Esophagus squamous epithelium (tissue), 5 donors: ENCODE data around the gene NHERF1. TPM values are rescaled to one million over a fixed set of nuclear protein-coding genes. Genes with fewer than 3 reads are reported as not detected.

ENCODE experiments used
- DNase-seq: peaks from one replicate; lab custom pipeline; 2025; lab: John Stamatoyannopoulos, UW
- H3K27ac ChIP-seq, 4 donors: fragments of 200-600 bp; sonication (generic); one replicate each; pipeline ENCODE4 v1.5.1; 2016 to 2019; ENCODE audit warnings: mild to moderate bottlenecking in 1 of 4
- H3K27me3 ChIP-seq, 4 donors: fragments of 200-600 bp; sonication (generic); 1 replicate in 3 of 4; 2 replicates in 1 of 4; pipeline versions ENCODE4 v1.5.1 to v1.6.0; 2017 to 2021; ENCODE audit warnings: antibody characterized with exemption in 1 of 4
- H3K36me3 ChIP-seq, 3 donors: fragments of 200-600 bp; sonication (generic); one replicate each; pipeline ENCODE4 v1.5.1; 2016 to 2019
- H3K4me1 ChIP-seq, 3 donors: fragments of 200-600 bp; sonication (generic); one replicate each; pipeline ENCODE4 v1.5.1; 2017 to 2019
- H3K4me3 ChIP-seq, 4 donors: fragments of 200-600 bp; sonication (generic); 1 replicate in 3 of 4; 2 replicates in 1 of 4; pipeline ENCODE4 v1.5.1; 2016 to 2019; ENCODE audit warnings: mild to moderate bottlenecking in 2 of 4, moderate library complexity in 1 of 4
- H3K9me3 ChIP-seq, 3 donors: fragments of 200-600 bp; sonication (generic); one replicate each; pipeline ENCODE4 v1.5.1; 2016 to 2019
- CTCF ChIP-seq, 6 experiments: fragments of 450-650 bp in 4 of 6; fragments of 200-600 bp in 2 of 6; sonication (generic) in 2 of 6; IDR thresholded peaks; one replicate each; pipeline ENCODE4 v1.5.1; 2016 to 2019; ENCODE audit warnings: antibody characterized with exemption in 6 of 6, mild to moderate bottlenecking in 4 of 6, moderate library complexity in 4 of 6
- POLR2A ChIP-seq, 4 donors: fragments of 450-650 bp; IDR thresholded peaks; one replicate each; pipeline ENCODE4 v1.6.1; 2017; ENCODE audit warnings: antibody characterized with exemption in 4 of 4, mild to moderate bottlenecking in 4 of 4, moderate library complexity in 3 of 4
- WGBS, 2 donors: methylation state at CpG; one replicate each; pipeline ENCODE4 v1.1.5; 2018; 5-methylcytosine and 5-hydroxymethylcytosine counted together
- intact Hi-C: fragments of 100-400 bp; cut with DNase I; formaldehyde crosslinking; loops from one replicate; pipeline ENCODE4 v1.15.0; 2022
- total RNA-seq, 4 donors: library from RNA; depleted of rRNA; stranded (reverse); fragments of >200 nt; gene quantifications; one replicate each; pipeline ENCODE4 v1.1.0, GENCODE V29; 2016
- donor health status: DM: yes; HTN: yes; CAD: no.

NHERF1 gene
- total RNA-seq, 4 donors from 2014 or later, result 214 to 483 (median 313) TPM

GRCh38 chr17:74814453-74814852 is 66.0 kb downstream of the NHERF1 start:
- Histone ChIP-seq H3K27me3 (no peaks in the 10 kb centered on the region), H3K4me1 (peaks cover 0 to 3% (median 0%) of the 10 kb centered on the region in 3 donors), H3K9me3 (no peaks in the 10 kb centered on the region), H3K4me3 (no peak overlapping the region), H3K36me3 (peaks cover 0 to 37% (median 0%) of the 10 kb centered on the region in 3 donors), H3K27ac (no peak overlapping the region)
- TF ChIP-seq CTCF (IDR thresholded peaks at IDR 0.05) (no peak), POLR2A (IDR thresholded peaks at IDR 0.05) (no peak)
- intact Hi-C loops, result no loop called here
- 67 to 80% methylated on average over 1 to 3 of the region's 5 CpGs for WGBS, 2 donors
- no peak for DNase-seq

DNA sequence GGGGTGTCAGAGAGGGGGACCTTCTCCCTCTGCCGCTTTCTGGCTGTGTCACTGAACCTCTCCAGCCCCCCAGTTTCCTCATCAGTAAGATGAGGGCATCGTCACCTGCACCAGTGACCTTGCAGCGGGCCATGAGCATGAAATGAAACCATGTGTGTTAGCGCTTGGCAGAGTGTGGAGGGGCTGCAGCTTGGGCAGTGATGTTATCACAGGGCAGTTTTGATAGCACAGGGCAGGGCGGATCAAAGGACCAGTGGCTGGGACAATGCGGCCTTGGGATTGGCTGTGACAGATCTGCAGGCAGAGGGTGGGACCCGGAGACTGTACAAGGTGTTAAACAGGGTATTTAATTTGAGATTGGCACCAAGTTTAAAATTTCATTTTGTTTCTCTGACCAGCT is 66.6 kb downstream of the NHERF1 start:
- no peak for DNase-seq
- Histone ChIP-seq H3K9me3 (no peaks in the 10 kb centered on the region), H3K36me3 (peaks cover 0 to 40% (median 0%) of the 10 kb centered on the region in 3 donors), H3K27ac (no peak overlapping the region), H3K27me3 (no peaks in the 10 kb centered on the region), H3K4me3 (no peak overlapping the region), H3K4me1 (peaks cover 0 to 3% (median 0%) of the 10 kb centered on the region in 3 donors)
- TF ChIP-seq CTCF (IDR thresholded peaks at IDR 0.05), result no peak
- no peak for TF ChIP-seq POLR2A (IDR thresholded peaks at IDR 0.05)
- intact Hi-C loops, result no loop called here
- 88 to 95% methylated on average over 6 to 7 of the region's 7 CpGs for WGBS, 2 donors

- no peaks in the 10 kb centered on the region for H3K9me3 ChIP-seq
- H3K27ac ChIP-seq, result no peak overlapping the region
- no peaks in the 10 kb centered on the region for H3K27me3 ChIP-seq
- peaks cover 0 to 41% (median 0%) of the 10 kb centered on the region in 3 donors for H3K36me3 ChIP-seq
- WGBS, 2 donors, result 77 to 83% methylated on average over 9 to 10 of the region's 15 CpGs
- intact Hi-C loops, result no loop called here
- peaks cover 0 to 3% (median 0%) of the 10 kb centered on the region in 3 donors for H3K4me1 ChIP-seq
- H3K4me3 ChIP-seq, result no peak overlapping the region
- no peak for DNase-seq
- TF ChIP-seq CTCF (IDR thresholded peaks at IDR 0.05) (no peak), POLR2A (IDR thresholded peaks at IDR 0.05) (no peak)
Measured at GRCh38 chr17:74815550-74816370, 67.3 kb downstream of the NHERF1 start.

DNA sequence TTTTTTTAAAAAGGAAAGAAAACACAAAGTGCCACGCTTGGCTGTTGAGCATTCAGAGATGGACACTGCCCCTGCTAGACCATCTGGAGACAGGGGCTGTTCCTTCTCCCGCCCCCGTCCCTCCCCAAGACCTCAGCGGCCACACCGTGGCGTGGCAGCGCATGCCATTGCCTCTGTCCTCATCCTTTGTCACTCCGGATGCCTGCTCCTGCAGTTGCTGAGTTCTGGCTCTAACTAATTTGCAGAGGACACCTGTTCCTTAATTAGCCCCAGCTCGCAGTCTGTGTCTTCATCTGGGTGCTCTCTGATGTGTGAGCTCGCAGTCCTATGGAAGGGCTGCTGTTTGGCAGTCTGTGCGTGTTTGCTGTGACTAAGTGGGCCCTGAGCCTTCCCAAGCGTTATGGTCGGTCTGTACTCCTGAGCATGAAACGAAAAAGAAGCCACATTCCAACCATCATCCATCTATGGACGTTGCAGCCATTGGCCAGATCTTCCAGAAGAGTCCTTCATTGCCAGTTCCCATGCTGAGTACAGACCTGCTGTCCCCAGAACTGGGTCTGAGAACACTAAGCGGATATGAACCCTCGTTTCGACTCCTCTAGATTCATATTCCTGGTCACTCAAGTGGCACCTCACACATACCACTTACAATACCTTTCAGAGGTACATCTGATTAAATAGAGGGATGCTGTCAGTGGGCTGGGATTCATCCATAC is 68.6 kb downstream of the NHERF1 start:
- intact Hi-C loops, result no loop called here
- Histone ChIP-seq H3K4me1 (peaks cover 0 to 6% (median 3%) of the 10 kb centered on the region in 3 donors), H3K9me3 (no peaks in the 10 kb centered on the region), H3K27me3 (no peaks in the 10 kb centered on the region), H3K36me3 (peaks cover 0 to 45% (median 5%) of the 10 kb centered on the region in 3 donors), H3K4me3 (no peak overlapping the region), H3K27ac (no peak overlapping the region)
- TF ChIP-seq CTCF (IDR thresholded peaks at IDR 0.05) (no peak), POLR2A (IDR thresholded peaks at IDR 0.05) (no peak)
- WGBS, 2 donors, result 86 to 95% methylated on average over 11 to 16 of the region's 18 CpGs
- DNase-seq, result no peak
